GM10248 (cell line): ENCODE measurements around the gene MVB12A.

Experiments used
- CTCF ChIA-PET: fragments of 300-600 bp; sonication (Branson Sonifier 250); formaldehyde crosslinking; extraction: SDS; loops from one replicate; lab custom pipeline; 2021; ENCODE audit warnings: antibody characterized with exemption; lab: Yijun Ruan, JAX
- POLR2A ChIA-PET: fragments of 350-650 bp; sonication (Branson Sonifier 250); formaldehyde crosslinking; extraction: SDS; loops from one replicate; lab custom pipeline; 2020; ENCODE audit warnings: antibody characterized with exemption; lab: Yijun Ruan, JAX
- DNase-seq: peaks from one replicate; pipeline ENCODE4 v3.0.0; 2012; ENCODE audit errors: extremely low spot score
- CTCF ChIP-seq: IDR thresholded peaks from 2 replicates; pipeline ENCODE4 v1.5.1; 2012; ENCODE audit warnings: mild to moderate bottlenecking, low read depth; ENCODE audit errors: extremely low read depth, missing control alignments, control extremely low read depth

MVB12A gene

GRCh38 chr19:17420475-17420924 is 653 bp downstream of the MVB12A start:
- DNase-seq = peak; percentile 51
- POLR2A ChIA-PET = interaction anchor here (1.6 kb wide), 1 partner anchor 15 kb away, joined by 10 read pairs; the partner anchor contains the start of gene BST2

GRCh38 chr19:17421942-17422341 is 2.1 kb downstream of the MVB12A start:
- CTCF ChIA-PET = interaction anchor here (1.0 kb wide), 1 partner anchor 10 kb away, joined by 4 read pairs; no protein-coding TSS in a partner anchor
- POLR2A ChIA-PET = interaction anchor here (0.6 kb wide), 1 partner anchor 73 kb away, joined by 3 read pairs; no protein-coding TSS in a partner anchor
- TF ChIP-seq CTCF = no peak

More at GRCh38 chr19:17420475-17420924, 653 bp downstream of the MVB12A start:
- TF ChIP-seq CTCF = no peak
- CTCF ChIA-PET = interaction anchor here (0.7 to 1.8 kb wide), 6 partner anchors 10 to 76 kb away, joined by 3 to 11 read pairs (median 3); no protein-coding TSS in a partner anchor

GRCh38 chr19:17423429-17424208 is 3.8 kb downstream of the MVB12A start:
- CTCF ChIA-PET = interaction anchor here (1.0 to 2.5 kb wide), 3 partner anchors 9 to 42 kb away, joined by 3 to 10 read pairs (median 3); no protein-coding TSS in a partner anchor
- no peak for DNase-seq
- no peak for TF ChIP-seq CTCF
- POLR2A ChIA-PET = no interaction called here

More at GRCh38 chr19:17421942-17422341, 2.1 kb downstream of the MVB12A start:
- DNase-seq = no peak

GRCh38 chr19:17424743-17425365 is 5.0 kb downstream of the MVB12A start:
- ChIA-PET CTCF (interaction anchor here (1.1 to 2.5 kb wide), 3 partner anchors 8 to 71 kb away, joined by 3 to 10 read pairs (median 6); no protein-coding TSS in a partner anchor), POLR2A (no interaction called here)
- peak; percentile 72 for TF ChIP-seq CTCF
- peak; percentile 66 for DNase-seq

- CTCF ChIA-PET = interaction anchor here (1.1 to 1.6 kb wide), 6 partner anchors 10 to 66 kb away, joined by 3 to 4 read pairs (median 3); partner anchors contain the start of genes BST2 and MVB12A
- DNase-seq = no peak
- POLR2A ChIA-PET = interaction anchor here (0.6 to 1.1 kb wide), 2 partner anchors 24 to 151 kb away, joined by 3 read pairs; partner anchors contain the start of gene BST2
- no peak for TF ChIP-seq CTCF
Observed at GRCh38 chr19:17429641-17430113, 9.8 kb downstream of the MVB12A start.

- ChIA-PET CTCF (interaction anchor here (0.9 to 1.7 kb wide), 3 partner anchors 10 to 34 kb away, joined by 3 to 5 read pairs (median 4); no protein-coding TSS in a partner anchor), POLR2A (no interaction called here)
- no peak for DNase-seq
- no peak for TF ChIP-seq CTCF
Observed at GRCh38 chr19:17431417-17431816, 11.6 kb downstream of the MVB12A start.
